HEK293 (cell line): ENCODE measurements around the gene NAA16.

Experiments used
- CTCF ChIA-PET: fragments of 350-600 bp; formaldehyde crosslinking; extraction: SDS; loops from one replicate; lab custom pipeline; 2021; ENCODE audit warnings: antibody characterized with exemption; lab: Yijun Ruan, JAX
- POLR2A ChIA-PET: fragments of 300-600 bp; formaldehyde crosslinking; extraction: SDS; loops from one replicate; lab custom pipeline; 2020; ENCODE audit warnings: antibody characterized with exemption, inconsistent platforms; lab: Yijun Ruan, JAX
- H3K27ac ChIP-seq: fragments of 200-500 bp; sonication (Bioruptor generic); 2 replicates; pipeline ENCODE4 v1.5.1; 2014; ENCODE audit warnings: low read depth, low read length, control low read depth, inconsistent platforms; ENCODE audit errors: extremely low read depth
- H3K36me3 ChIP-seq, 2 experiments: fragments of 200-500 bp in 1 of 2; sonication (Bioruptor generic) in 1 of 2; 1 replicate in 1 of 2; 2 replicates in 1 of 2; pipeline ENCODE4 v1.5.1; 2014 to 2017; ENCODE audit warnings: inconsistent platforms in 2 of 2, low read length in 2 of 2; ENCODE audit not compliant: control insufficient read depth in 2 of 2, insufficient read depth in 1 of 2
- H3K4me1 ChIP-seq: fragments of 200-500 bp; sonication (Bioruptor generic); 2 replicates; pipeline ENCODE4 v1.5.1; 2014; ENCODE audit warnings: mild to moderate bottlenecking, low read length, inconsistent platforms; ENCODE audit not compliant: control insufficient read depth, insufficient read depth
- H3K4me3 ChIP-seq: 2 replicates; pipeline ENCODE4 v1.5.1; 2011; ENCODE audit warnings: low read depth, mild to moderate bottlenecking, control low read depth, low read length, moderate library complexity
- H3K9me3 ChIP-seq: fragments of 200-500 bp; sonication (Bioruptor generic); 2 replicates; pipeline ENCODE4 v1.5.1; 2014; ENCODE audit warnings: low read depth, low read length, inconsistent platforms; ENCODE audit not compliant: control insufficient read depth, insufficient read depth
- CTCF ChIP-seq: fragments of 450-650 bp; formaldehyde crosslinking; IDR thresholded peaks from 2 replicates; pipeline ENCODE4 v1.5.1; 2016; ENCODE audit warnings: missing biosample characterization, missing genetic modification characterization
- KLF1 ChIP-seq: fragments of 450-650 bp; formaldehyde crosslinking; IDR thresholded peaks from 2 replicates; pipeline ENCODE4 v1.5.1; 2016; ENCODE audit warnings: missing biosample characterization, missing genetic modification characterization
- KLF17 ChIP-seq: fragments of 450-650 bp; formaldehyde crosslinking; IDR thresholded peaks from 2 replicates; pipeline ENCODE4 v1.5.1; 2016; ENCODE audit warnings: missing biosample characterization, missing genetic modification characterization
- PATZ1 ChIP-seq: fragments of 450-650 bp; formaldehyde crosslinking; IDR thresholded peaks from 2 replicates; pipeline ENCODE4 v1.5.1; 2016; ENCODE audit warnings: missing biosample characterization, missing genetic modification characterization
- PRDM10 ChIP-seq: fragments of 450-650 bp; formaldehyde crosslinking; IDR thresholded peaks from 2 replicates; pipeline ENCODE4 v1.5.1; 2016; ENCODE audit warnings: missing biosample characterization, missing genetic modification characterization
- TRIM28 ChIP-seq: IDR thresholded peaks from 2 replicates; pipeline ENCODE4 v1.6.1; 2011; ENCODE audit warnings: low read length, control low read depth, borderline replicate concordance
- ZBTB21 ChIP-seq: fragments of 450-650 bp; formaldehyde crosslinking; IDR thresholded peaks from 2 replicates; pipeline ENCODE4 v1.5.1; 2017; ENCODE audit warnings: missing biosample characterization, missing genetic modification characterization
- ZBTB26 ChIP-seq: fragments of 450-650 bp; formaldehyde crosslinking; optimal IDR thresholded peaks from 2 replicates; pipeline ENCODE3; 2016; ENCODE audit warnings: missing biosample characterization, mild to moderate bottlenecking, missing genetic modification characterization
- ZNF138 ChIP-seq: fragments of 450-650 bp; formaldehyde crosslinking; IDR thresholded peaks from 2 replicates; pipeline ENCODE4 v1.5.1; 2016; ENCODE audit warnings: missing biosample characterization, missing genetic modification characterization, borderline replicate concordance
- ZNF19 ChIP-seq: fragments of 450-650 bp; formaldehyde crosslinking; IDR thresholded peaks from 2 replicates; pipeline ENCODE4; 2016; ENCODE audit warnings: missing biosample characterization, missing genetic modification characterization, low read depth
- ZNF214 ChIP-seq: fragments of 450-650 bp; formaldehyde crosslinking; IDR thresholded peaks from 2 replicates; pipeline ENCODE4 v1.5.1; 2017; ENCODE audit warnings: missing biosample characterization, mild to moderate bottlenecking, missing genetic modification characterization, borderline replicate concordance
- ZNF362 ChIP-seq: fragments of 450-650 bp; formaldehyde crosslinking; IDR thresholded peaks from 2 replicates; pipeline ENCODE4 v1.5.1; 2016; ENCODE audit warnings: missing biosample characterization, missing genetic modification characterization
- ZNF449 ChIP-seq: fragments of 450-650 bp; formaldehyde crosslinking; IDR thresholded peaks from 2 replicates; pipeline ENCODE4 v1.5.1; 2017; ENCODE audit warnings: missing biosample characterization, mild to moderate bottlenecking, missing genetic modification characterization, moderate library complexity
- ZNF488 ChIP-seq: fragments of 450-650 bp; formaldehyde crosslinking; IDR thresholded peaks from 2 replicates; pipeline ENCODE4 v1.5.1; 2016; ENCODE audit warnings: missing biosample characterization, missing genetic modification characterization
- ZNF560 ChIP-seq: fragments of 450-650 bp; formaldehyde crosslinking; IDR thresholded peaks from 2 replicates; pipeline ENCODE4 v1.5.1; 2017; ENCODE audit warnings: missing biosample characterization, missing genetic modification characterization, borderline replicate concordance
- ZNF660 ChIP-seq: fragments of 450-650 bp; IDR thresholded peaks from 2 replicates; pipeline ENCODE4 v1.5.1; 2018; ENCODE audit warnings: missing biosample characterization, mild to moderate bottlenecking, missing genetic modification characterization
- ZNF677 ChIP-seq: fragments of 450-650 bp; IDR thresholded peaks from 2 replicates; pipeline ENCODE4 v1.5.0; 2018; ENCODE audit warnings: missing biosample characterization, mild to moderate bottlenecking, missing genetic modification characterization, moderate library complexity
- ZNF768 ChIP-seq: fragments of 450-650 bp; formaldehyde crosslinking; IDR thresholded peaks from 2 replicates; pipeline ENCODE4 v1.5.1; 2018; ENCODE audit warnings: missing biosample characterization, mild to moderate bottlenecking, missing genetic modification characterization
- ZSCAN30 ChIP-seq: fragments of 450-650 bp; IDR thresholded peaks from 2 replicates; pipeline ENCODE4 v1.5.1; 2018; ENCODE audit warnings: missing biosample characterization, mild to moderate bottlenecking, missing genetic modification characterization, moderate library complexity

NAA16 gene

GRCh38 chr13:41398494-41399170 lies 87.6 kb downstream of the NAA16 start (continued):
- TF ChIP-seq PATZ1 (tag by site-specific recombination) (no peak), ZNF449 (no peak), ZBTB26 (tag by site-specific recombination) (no peak)

GRCh38 chr13:41401366-41401765 lies 90.3 kb downstream of the NAA16 start:
- H3K4me1 ChIP-seq, result no peaks in the 10 kb centered on the region
- no peaks in the 10 kb centered on the region for H3K36me3 ChIP-seq
- H3K9me3 ChIP-seq, result no peaks in the 10 kb centered on the region
- POLR2A ChIA-PET, result interaction anchor here (0.7 kb wide), 1 partner anchor 42 kb away, joined by 3 read pairs; no protein-coding TSS in a partner anchor
- CTCF ChIA-PET, result no interaction called here
- H3K27ac ChIP-seq, result no peak overlapping the region
- no peak overlapping the region for H3K4me3 ChIP-seq
- TF ChIP-seq ZNF362 (tag by site-specific recombination) (no peak), KLF1 (tag by site-specific recombination) (no peak), ZSCAN30 (tag by site-specific recombination) (no peak), ZNF677 (no peak), TRIM28 (no peak), ZNF768 (tag by site-specific recombination) (no peak), KLF17 (tag by site-specific recombination) (no peak), ZNF488 (tag by site-specific recombination) (no peak), PATZ1 (tag by site-specific recombination) (no peak), ZNF660 (no peak), ZNF138 (no peak), ZNF19 (tag by site-specific recombination) (no peak), ZNF560 (tag by site-specific recombination) (no peak), CTCF (tag by site-specific recombination) (no peak), ZBTB21 (no peak), PRDM10 (no peak), ZNF214 (tag by site-specific recombination) (no peak)
